SU-DHL-6 (cell line): ENCODE measurements around the gene MRPS33.

Experiments used
- H2AFZ ChIP-seq: fragments of 200-600 bp; sonication (generic); 2 replicates; pipeline ENCODE4 v1.6.1; 2014; ENCODE audit warnings: low read depth, mild to moderate bottlenecking, moderate library complexity, mixed read lengths, antibody characterized with exemption, low read length; ENCODE audit not compliant: severe bottlenecking
- H3F3A ChIP-seq: fragments of 200-600 bp; shearing (Covaris generic); 2 replicates; pipeline ENCODE4 v1.6.0; 2016; ENCODE audit warnings: antibody characterized with exemption, mild to moderate bottlenecking; ENCODE audit not compliant: insufficient read depth
- H3K27ac ChIP-seq: fragments of 200-600 bp; sonication (generic); 2 replicates; pipeline ENCODE4 v1.5.1; 2016; ENCODE audit warnings: low read depth, mild to moderate bottlenecking, low read length, moderate library complexity, mixed read lengths
- H3K27me3 ChIP-seq: fragments of 200-600 bp; sonication (generic), shearing (Covaris generic); 2 replicates; pipeline ENCODE4 v1.6.0; 2014; ENCODE audit warnings: mild to moderate bottlenecking, low read length
- H3K36me3 ChIP-seq: fragments of 200-600 bp; sonication (generic); 2 replicates; pipeline ENCODE4 v1.6.1; 2014; ENCODE audit warnings: mild to moderate bottlenecking, low read length, mixed read lengths
- H3K4me2 ChIP-seq: fragments of 300-600, 200-600 bp; shearing (Covaris generic), sonication (generic); 2 replicates; pipeline ENCODE4 v1.6.0; 2014; ENCODE audit warnings: low read length, low read depth, mild to moderate bottlenecking; ENCODE audit not compliant: poor library complexity, severe bottlenecking
- H3K4me3 ChIP-seq: fragments of 200-600 bp; sonication (generic); 2 replicates; pipeline ENCODE4 v1.5.1; 2014; ENCODE audit warnings: antibody characterized with exemption, low read length, mild to moderate bottlenecking, mixed read lengths; ENCODE audit not compliant: insufficient read depth, poor library complexity, severe bottlenecking
- H3K79me2 ChIP-seq: fragments of 200-600 bp; sonication (generic); 2 replicates; pipeline ENCODE4 v1.6.1; 2014; ENCODE audit warnings: mild to moderate bottlenecking, low read length, moderate library complexity; ENCODE audit not compliant: insufficient read depth
- H3K9ac ChIP-seq: fragments of 200-600 bp; sonication (generic); 2 replicates; pipeline ENCODE4 v1.7.0; 2014; ENCODE audit warnings: mild to moderate bottlenecking, low read length
- H3K9me2 ChIP-seq: fragments of 200-600 bp; sonication (generic); replicated peaks from 2 replicates; pipeline ENCODE4 v1.6.1; 2014; ENCODE audit warnings: low read length; ENCODE audit not compliant: insufficient read depth
- H3K9me3 ChIP-seq: fragments of 200-600 bp; sonication (generic); 2 replicates; pipeline ENCODE4 v1.6.1; 2014; ENCODE audit warnings: low read length, mixed read lengths; ENCODE audit not compliant: insufficient read depth
- H4K20me1 ChIP-seq: fragments of 200-600 bp; sonication (generic); 2 replicates; pipeline ENCODE4 v1.6.1; 2014; ENCODE audit warnings: low read depth, mild to moderate bottlenecking, antibody characterized with exemption, low read length, moderate library complexity, mixed read lengths
- CTCF ChIP-seq: fragments of 200-600 bp; sonication (generic); IDR thresholded peaks from one replicate; pipeline ENCODE4 v1.5.1; 2017; ENCODE audit warnings: antibody characterized with exemption, mild to moderate bottlenecking, low read length, moderate library complexity; ENCODE audit not compliant: insufficient read depth, poor library complexity, severe bottlenecking
- EZH2phosphoT487 ChIP-seq: fragments of 200-600 bp; sonication (generic), shearing (Covaris generic); conservative IDR thresholded peaks from 2 replicates; pipeline ENCODE4 v1.6.1; 2018; ENCODE audit warnings: mild to moderate bottlenecking, antibody characterized with exemption, low read length, moderate library complexity, mixed read lengths

MRPS33 gene

GRCh38 chr7:141014524-141015395 lies at the start of gene MRPS33:
MRPS33 (minus strand) TSS chr7:141014952; CDS start chr7:141010633, 4,319 bp downstream.
- no peaks in the 10 kb centered on the region for H3K27me3 ChIP-seq
- peak within 1 kb of the TSS; percentile 94 for H2AFZ ChIP-seq
- H3K9ac ChIP-seq, result peak within 1 kb of the TSS; percentile 74
- H3F3A ChIP-seq, result peaks cover 4% of the 10 kb centered on the region; the same call in 1 of the 2 replicates
- H3K4me2 ChIP-seq, result peak within 1 kb of the TSS; percentile 89
- no peaks in the 10 kb centered on the region for H4K20me1 ChIP-seq
- peak within 1 kb of the TSS; percentile 76 for H3K27ac ChIP-seq
- peak; percentile 84 for TF ChIP-seq CTCF
- no peak for TF ChIP-seq EZH2phosphoT487
- H3K36me3 ChIP-seq, result 0 out of 2 replicates have a peak, but pooled peaks cover 4% of the 10 kb centered on the region
- no peaks in the 10 kb centered on the region for H3K9me3 ChIP-seq
- peak within 1 kb of the TSS; percentile 97 for H3K4me3 ChIP-seq
- no peaks in the 10 kb centered on the region for H3K9me2 ChIP-seq
- H3K79me2 ChIP-seq, result peaks cover 26% of the 10 kb centered on the region

- no peak overlapping the region for H3K9ac ChIP-seq
- no peak overlapping the region for H3K4me3 ChIP-seq
- no peaks in the 10 kb centered on the region for H4K20me1 ChIP-seq
- no peaks in the 10 kb centered on the region for H3K36me3 ChIP-seq
- H3K79me2 ChIP-seq, result no peaks in the 10 kb centered on the region
- H3F3A ChIP-seq, result no peaks in the 10 kb centered on the region
- no peak overlapping the region for H2AFZ ChIP-seq
- no peak overlapping the region for H3K27ac ChIP-seq
- no peaks in the 10 kb centered on the region for H3K9me3 ChIP-seq
- no peaks in the 10 kb centered on the region for H3K27me3 ChIP-seq
- H3K4me2 ChIP-seq, result no peak overlapping the region
- H3K9me2 ChIP-seq, result no peaks in the 10 kb centered on the region
- TF ChIP-seq EZH2phosphoT487 (no peak), CTCF (no peak)
These were observed 43.0 kb upstream of the MRPS33 start for GRCh38 chr7:141057788-141058187.

- no peaks in the 10 kb centered on the region for H3K79me2 ChIP-seq
- H3K4me2 ChIP-seq, result no peak overlapping the region
- H3K27ac ChIP-seq, result no peak overlapping the region
- no peaks in the 10 kb centered on the region for H4K20me1 ChIP-seq
- no peak overlapping the region for H3K4me3 ChIP-seq
- no peaks in the 10 kb centered on the region for H3K9me2 ChIP-seq
- TF ChIP-seq EZH2phosphoT487 (no peak), CTCF (no peak)
- no peaks in the 10 kb centered on the region for H3K36me3 ChIP-seq
- H3F3A ChIP-seq, result no peaks in the 10 kb centered on the region
- no peak overlapping the region for H2AFZ ChIP-seq
- H3K9me3 ChIP-seq, result no peaks in the 10 kb centered on the region
- no peaks in the 10 kb centered on the region for H3K27me3 ChIP-seq
- H3K9ac ChIP-seq, result no peak overlapping the region
These were observed 40.4 kb upstream of the MRPS33 start for GRCh38 chr7:141055146-141055545.
